ENCODE measurements around the gene CSGALNACT2. TPM values are rescaled to one million over a fixed set of nuclear protein-coding genes. Genes with fewer than 3 reads are reported as not detected.
A peak's percentile ranks its signal among the peaks of the same experiment; 100 is the strongest.

Gene CSGALNACT2
- total and polyA plus RNA-seq, 9 of the 15 experiments (the other 6 are each of a cell fraction or from before 2014, with no cell fraction given): 1.4 to 7.3 (median 3.5) TPM

DNA sequence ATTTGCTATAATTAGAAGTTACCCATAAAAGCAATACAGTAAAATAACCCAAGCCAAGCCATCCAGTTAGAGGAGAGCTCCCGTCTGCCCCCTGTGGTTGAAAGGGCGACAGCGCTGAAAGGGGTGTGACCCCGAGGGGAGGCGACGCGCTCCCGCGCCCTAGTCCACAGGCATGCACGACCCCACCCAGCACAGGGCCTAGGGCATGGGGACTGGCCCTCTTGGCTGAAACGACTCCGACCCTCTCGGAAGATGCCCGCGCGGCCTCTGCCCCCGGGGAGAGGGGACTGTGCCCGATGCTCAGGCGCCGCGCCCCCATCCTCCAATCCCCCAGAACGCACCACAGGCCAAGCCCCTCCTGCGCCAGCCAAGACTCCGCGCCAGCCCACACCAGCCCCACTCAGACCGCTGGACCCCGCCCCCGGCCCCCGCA is 64.0 kb downstream of the CSGALNACT2 start:
- Histone ChIP-seq H3K9ac (ENCODE audit: insufficient read depth in 1 of 2, low read depth in 2 of 2, low read length in 2 of 2) (peak overlapping the region; percentile 15 to 90; a peak in 3 of 4 replicates), H3K4me3 (peak overlapping the region; percentile 87), H3K4me2 (ENCODE audit: insufficient read depth, low read length) (peak overlapping the region; percentile 91), H3K27ac (ENCODE audit: extremely low read depth, low read depth, low read length) (peak overlapping the region; percentile 54), H4K20me1 (replicated peaks; ENCODE audit: control insufficient read depth, insufficient read depth, low read length) (peaks cover 8% of the 10 kb centered on the region; the same call in 1 of the 2 replicates), H3K36me3 (ENCODE audit: control insufficient read depth, insufficient read depth, low read length) (peaks cover 43% of the 10 kb centered on the region; the same call in 2 of the 3 replicates), H3K9me3 (replicated peaks; ENCODE audit: control insufficient read depth, insufficient read depth, low read depth, low read length) (no peaks in the 10 kb centered on the region), H3K27me3 (ENCODE audit: control insufficient read depth in 2 of 2, insufficient read depth in 2 of 2, low read length in 2 of 2) (no peaks in the 10 kb centered on the region), H2AFZ (ENCODE audit: low read depth, low read length) (peak overlapping the region; percentile 79), H3K79me2 (ENCODE audit: control insufficient read depth, insufficient read depth, low read length) (peaks cover 7% of the 10 kb centered on the region; the same call in 2 of the 3 replicates), H3K4me1 (replicated peaks in 1 of 2; ENCODE audit: control insufficient read depth in 2 of 2, insufficient read depth in 2 of 2, low read length in 2 of 2) (peaks cover 10 to 63% of the 10 kb centered on the region in 2 experiments; a peak in 3 of 5 replicates), H3K9me1 (ENCODE audit: control insufficient read depth, insufficient read depth, low read length) (no peaks in the 10 kb centered on the region)
- peak; percentile 91 for FAIRE-seq
- intact Hi-C loops (cut with micrococcal nuclease) (loop anchor here (5.0 kb wide), 1 partner anchor 65 kb away; the partner anchor contains the start of gene CSGALNACT2), in situ Hi-C loops (cut with MboI) (no loop called here)
- ChIA-PET CTCF (ENCODE audit: low intra/inter-chr PET ratio) (no interaction called here), POLR2A (interaction anchor here (0.6 to 2.0 kb wide), 12 partner anchors 9 to 1156 kb away, joined by 3 to 10 read pairs (median 4); partner anchors contain the start of genes CSGALNACT2 and ZNF487)
- WGBS (ENCODE audit: insufficient coverage, low coverage, missing lambda C conversion rate): under 1% methylated on average over 18 of the region's 29 CpGs
- peak; percentile 80 for ATAC-seq
- peak; percentile 80 to 91 (median 82) for DNase-seq (ENCODE audit: extremely low read depth in 1 of 4, low spot score in 3 of 4)
- no TSS peak for BruUV-seq (replicated peaks)
- TF ChIP-seq, protein P1, sequence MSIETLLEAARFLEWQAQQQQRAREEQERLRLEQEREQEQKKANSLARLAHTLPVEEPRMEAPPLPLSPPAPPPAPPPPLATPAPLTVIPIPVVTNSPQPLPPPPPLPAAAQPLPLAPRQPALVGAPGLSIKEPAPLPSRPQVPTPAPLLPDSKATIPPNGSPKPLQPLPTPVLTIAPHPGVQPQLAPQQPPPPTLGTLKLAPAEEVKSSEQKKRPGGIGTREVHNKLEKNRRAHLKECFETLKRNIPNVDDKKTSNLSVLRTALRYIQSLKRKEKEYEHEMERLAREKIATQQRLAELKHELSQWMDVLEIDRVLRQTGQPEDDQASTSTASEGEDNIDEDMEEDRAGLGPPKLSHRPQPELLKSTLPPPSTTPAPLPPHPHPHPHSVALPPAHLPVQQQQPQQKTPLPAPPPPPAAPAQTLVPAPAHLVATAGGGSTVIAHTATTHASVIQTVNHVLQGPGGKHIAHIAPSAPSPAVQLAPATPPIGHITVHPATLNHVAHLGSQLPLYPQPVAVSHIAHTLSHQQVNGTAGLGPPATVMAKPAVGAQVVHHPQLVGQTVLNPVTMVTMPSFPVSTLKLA (conservative IDR thresholded peaks at IDR 0.05): peak; percentile 84 to 92
- TF ChIP-seq TCF7L2 (IDR thresholded peaks at IDR 0.05; ENCODE audit: low read depth, low read length) (no peak), CEBPG (CRISPR knock-in tag; IDR thresholded peaks at IDR 0.05) (no peak), CEBPG (tag; conservative IDR thresholded peaks at IDR 0.05 in 1 of 2, IDR thresholded peaks at IDR 0.05 in 1 of 2) (no peak), CHD1 (IDR thresholded peaks at IDR 0.05; ENCODE audit: low read length) (no peak), PHF8 (IDR thresholded peaks at IDR 0.05; ENCODE audit: borderline replicate concordance, low read length) (peak; percentile 26; the same call in 1 of the 2 replicates), HNRNPUL1 (IDR thresholded peaks at IDR 0.05; ENCODE audit: low read length) (no peak), EWSR1 (IDR thresholded peaks at IDR 0.05; ENCODE audit: borderline replicate concordance, low read depth, partially characterized antibody) (no peak), POLR2A (conservative IDR thresholded peaks at IDR 0.05) (no peak), ZNF57 (CRISPR knock-in tag; IDR thresholded peaks at IDR 0.05) (no peak), ZNF764 (CRISPR knock-in tag; IDR thresholded peaks at IDR 0.05; ENCODE audit: low read depth) (no peak), HCFC1 (IDR thresholded peaks at IDR 0.05; ENCODE audit: low read depth, low read length) (no peak), HDAC6 (IDR thresholded peaks at IDR 0.05; ENCODE audit: low read depth, low read length) (no peak), DPF2 (IDR thresholded peaks at IDR 0.05) (peak; percentile 19; the same call in 1 of the 2 replicates), ZNF140 (CRISPR knock-in tag; IDR thresholded peaks at IDR 0.05) (no peak), E2F4 (CRISPR knock-in tag; IDR thresholded peaks at IDR 0.05; ENCODE audit: low read depth) (0 out of 2 replicates have a peak, but pooled peaks have one; percentile 13), ZNF561 (CRISPR knock-in tag; conservative IDR thresholded peaks at IDR 0.05) (no peak), HOMEZ (CRISPR knock-in tag; IDR thresholded peaks at IDR 0.05) (no peak), CBX1 (IDR thresholded peaks at IDR 0.05; ENCODE audit: low read depth) (0 out of 2 replicates have a peak, but pooled peaks have one; percentile 9)
